HG02588 (cell line): ENCODE measurements around the gene OR7E24.
"Not testable (repeated sequence)": the region's sequence is repeated elsewhere in the genome, so short reads cannot be mapped to it uniquely, and the experiment has no call there.

Source experiments
- ATAC-seq: cut with Tn5 transposase; IDR thresholded peaks from one replicate; pipeline ENCODE4 v1.9.1; 2021; ENCODE audit warnings: mild to moderate bottlenecking, moderate library complexity; ENCODE audit not compliant: unreplicated experiment

The OR7E24 gene

GRCh38 chr19:9250630-9251029 lies at the start of gene OR7E24:
Gene OR7E24, plus strand, starts transcription at chr19:9250930. Its CDS starts 114 bp downstream, at chr19:9251044.
- no peak for ATAC-seq

- no peak for ATAC-seq
Measured at GRCh38 chr19:9205501-9206113, 45.1 kb upstream of the OR7E24 start.

GRCh38 chr19:9219489-9219888 lies 31.2 kb upstream of the OR7E24 start, which contains the start of gene OR7D4:
Gene OR7D4, minus strand, starts transcription at chr19:9219589. Its CDS starts 4,752 bp downstream, at chr19:9214837.
- no peak for ATAC-seq

GRCh38 chr19:9251236-9251635 lies 506 bp downstream of the OR7E24 start:
- no peak for ATAC-seq

- ATAC-seq = not testable (repeated sequence)
Measured at GRCh38 chr19:9283485-9283884, 32.8 kb downstream of the OR7E24 start.

- no peak for ATAC-seq
Measured at GRCh38 chr19:9289231-9289884, 38.6 kb downstream of the OR7E24 start.

GRCh38 chr19:9295411-9295849 lies 44.7 kb downstream of the OR7E24 start:
- no peak for ATAC-seq

GRCh38 chr19:9296336-9296735 lies 45.6 kb downstream of the OR7E24 start:
- ATAC-seq = no peak
